ENCODE results near the gene DSP. TPM values are rescaled to one million over a fixed set of nuclear protein-coding genes. Genes with fewer than 3 reads are reported as not detected.

DSP gene
- polyA plus RNA-seq, 1 donor (not counting 4 experiments of a cell fraction or from before 2014, with no cell fraction given): 255 TPM

DNA sequence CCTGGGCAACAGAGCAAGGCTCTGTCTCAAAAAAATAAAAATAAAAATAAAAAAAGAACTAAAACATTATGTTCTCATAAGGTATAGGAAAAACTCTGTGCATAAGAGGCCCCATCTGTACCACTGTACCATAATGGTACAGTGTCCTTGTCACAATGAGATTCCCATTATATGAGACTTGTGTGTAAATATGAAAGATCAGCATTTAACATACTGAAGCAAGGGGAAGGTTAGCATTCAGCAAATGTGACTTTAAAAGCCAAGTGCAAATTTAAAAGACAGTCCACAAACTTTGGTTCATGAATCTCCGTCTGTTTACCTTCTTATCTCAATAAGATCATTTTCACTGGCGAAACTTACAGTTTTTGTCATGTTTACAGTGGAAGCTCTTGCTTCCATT, 16.2 kb downstream of the DSP start:
- DNase-seq (ENCODE audit: low read depth, low spot score): no peak
- Histone ChIP-seq H3K9me1 (ENCODE audit: control insufficient read depth, extremely low read depth, insufficient read depth, low read length) (peaks cover 2% of the 10 kb centered on the region), H3K4me3 (ENCODE audit: control insufficient read depth in 2 of 3, extremely low read depth in 1 of 3, insufficient read depth in 2 of 3, low read depth in 1 of 3, low read length in 3 of 3) (no peak overlapping the region), H3K9ac (ENCODE audit: control insufficient read depth, extremely low read depth, insufficient read depth, low read length) (no peak overlapping the region), H2AFZ (ENCODE audit: control insufficient read depth, low read length) (no peak overlapping the region), H3K79me2 (ENCODE audit: control insufficient read depth, insufficient read depth, low read length) (peaks cover 81% of the 10 kb centered on the region), H3K27ac (ENCODE audit: control insufficient read depth, insufficient read depth, low read length) (no peak overlapping the region), H3K36me3 (ENCODE audit: control insufficient read depth in 2 of 2, extremely low read depth in 1 of 2, insufficient read depth in 2 of 2, low read length in 2 of 2) (peaks cover 43 to 56% of the 10 kb centered on the region in 2 experiments), H3K4me2 (ENCODE audit: control insufficient read depth, extremely low read depth, insufficient read depth, low read depth, low read length) (no peak overlapping the region), H3K27me3 (ENCODE audit: control insufficient read depth, extremely low read depth, insufficient read depth, low read length) (no peaks in the 10 kb centered on the region), H4K20me1 (ENCODE audit: control insufficient read depth, extremely low read depth, insufficient read depth, low read length) (peaks cover 12% of the 10 kb centered on the region), H3K4me1 (ENCODE audit: control insufficient read depth, extremely low read depth, insufficient read depth, low read length) (peaks cover 27% of the 10 kb centered on the region), H3K9me3 (ENCODE audit: control insufficient read depth, low read depth, low read length) (no peaks in the 10 kb centered on the region)
- TF ChIP-seq, protein P1, sequence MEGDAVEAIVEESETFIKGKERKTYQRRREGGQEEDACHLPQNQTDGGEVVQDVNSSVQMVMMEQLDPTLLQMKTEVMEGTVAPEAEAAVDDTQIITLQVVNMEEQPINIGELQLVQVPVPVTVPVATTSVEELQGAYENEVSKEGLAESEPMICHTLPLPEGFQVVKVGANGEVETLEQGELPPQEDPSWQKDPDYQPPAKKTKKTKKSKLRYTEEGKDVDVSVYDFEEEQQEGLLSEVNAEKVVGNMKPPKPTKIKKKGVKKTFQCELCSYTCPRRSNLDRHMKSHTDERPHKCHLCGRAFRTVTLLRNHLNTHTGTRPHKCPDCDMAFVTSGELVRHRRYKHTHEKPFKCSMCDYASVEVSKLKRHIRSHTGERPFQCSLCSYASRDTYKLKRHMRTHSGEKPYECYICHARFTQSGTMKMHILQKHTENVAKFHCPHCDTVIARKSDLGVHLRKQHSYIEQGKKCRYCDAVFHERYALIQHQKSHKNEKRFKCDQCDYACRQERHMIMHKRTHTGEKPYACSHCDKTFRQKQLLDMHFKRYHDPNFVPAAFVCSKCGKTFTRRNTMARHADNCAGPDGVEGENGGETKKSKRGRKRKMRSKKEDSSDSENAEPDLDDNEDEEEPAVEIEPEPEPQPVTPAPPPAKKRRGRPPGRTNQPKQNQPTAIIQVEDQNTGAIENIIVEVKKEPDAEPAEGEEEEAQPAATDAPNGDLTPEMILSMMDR (optimal IDR thresholded peaks at IDR 0.05 in 1 of 3, IDR thresholded peaks at IDR 0.05 in 1 of 3, conservative IDR thresholded peaks at IDR 0.05 in 1 of 3; ENCODE audit: extremely low read depth in 1 of 3, insufficient read depth in 2 of 3, low read length in 3 of 3): no peak
- no peak for TF ChIP-seq EZH2 (IDR thresholded peaks at IDR 0.05; ENCODE audit: low read length)
- dilution Hi-C loops (cut with MboI; ENCODE audit: extremely low pct_ligation_motif_present, low sequenced_read_pairs): no loop called here
- no peak for FAIRE-seq

DNA sequence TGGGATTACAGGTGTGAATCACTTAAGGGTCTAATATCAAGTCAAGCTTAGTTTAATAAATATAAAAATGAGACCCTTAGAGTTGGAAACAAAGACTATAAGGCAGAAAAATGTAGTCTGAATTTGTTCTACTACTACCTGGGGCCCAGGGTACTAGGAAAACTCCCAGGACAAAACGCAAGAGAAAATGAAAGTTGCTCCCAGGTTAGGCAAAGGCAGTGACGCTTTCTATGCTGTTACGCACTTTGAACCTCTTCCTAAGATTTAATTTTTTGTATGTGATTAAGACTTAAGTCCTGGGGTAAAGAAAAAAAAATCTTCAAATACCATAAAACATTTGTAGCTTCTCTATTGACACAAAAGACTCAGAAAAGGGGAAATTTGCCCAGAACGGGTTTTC, 17.3 kb downstream of the DSP start:
- Histone ChIP-seq H3K79me2 (ENCODE audit: control insufficient read depth, insufficient read depth, low read length) (peaks cover 85% of the 10 kb centered on the region), H3K4me2 (ENCODE audit: control insufficient read depth, extremely low read depth, insufficient read depth, low read depth, low read length) (no peak overlapping the region), H3K9me1 (ENCODE audit: control insufficient read depth, extremely low read depth, insufficient read depth, low read length) (peaks cover 2% of the 10 kb centered on the region), H3K4me1 (ENCODE audit: control insufficient read depth, extremely low read depth, insufficient read depth, low read length) (peaks cover 16% of the 10 kb centered on the region), H3K9me3 (ENCODE audit: control insufficient read depth, low read depth, low read length) (no peaks in the 10 kb centered on the region), H3K27ac (ENCODE audit: control insufficient read depth, insufficient read depth, low read length) (no peak overlapping the region), H3K27me3 (ENCODE audit: control insufficient read depth, extremely low read depth, insufficient read depth, low read length) (no peaks in the 10 kb centered on the region), H3K4me3 (ENCODE audit: control insufficient read depth in 2 of 3, extremely low read depth in 1 of 3, insufficient read depth in 2 of 3, low read depth in 1 of 3, low read length in 3 of 3) (no peak overlapping the region), H3K36me3 (ENCODE audit: control insufficient read depth in 2 of 2, extremely low read depth in 1 of 2, insufficient read depth in 2 of 2, low read length in 2 of 2) (peaks cover 51 to 60% of the 10 kb centered on the region in 2 experiments), H4K20me1 (ENCODE audit: control insufficient read depth, extremely low read depth, insufficient read depth, low read length) (peaks cover 12% of the 10 kb centered on the region), H2AFZ (ENCODE audit: control insufficient read depth, low read length) (no peak overlapping the region), H3K9ac (ENCODE audit: control insufficient read depth, extremely low read depth, insufficient read depth, low read length) (no peak overlapping the region)
- dilution Hi-C loops (cut with MboI; ENCODE audit: extremely low pct_ligation_motif_present, low sequenced_read_pairs): no loop called here
- no peak for DNase-seq (ENCODE audit: low read depth, low spot score)
- TF ChIP-seq, protein P1 (optimal IDR thresholded peaks at IDR 0.05 in 1 of 3, IDR thresholded peaks at IDR 0.05 in 1 of 3, conservative IDR thresholded peaks at IDR 0.05 in 1 of 3; ENCODE audit: extremely low read depth in 1 of 3, insufficient read depth in 2 of 3, low read length in 3 of 3): no peak
- no peak for TF ChIP-seq EZH2 (IDR thresholded peaks at IDR 0.05; ENCODE audit: low read length)
- no peak for FAIRE-seq

Measured in keratinocyte (primary cell).